ENCODE results near the gene FOXO3. TPM values are rescaled to one million over a fixed set of nuclear protein-coding genes. Genes with fewer than 3 reads are reported as not detected.

Gene FOXO3
- total RNA-seq, 1 donor from 2014 or later: 13.7 TPM

DNA sequence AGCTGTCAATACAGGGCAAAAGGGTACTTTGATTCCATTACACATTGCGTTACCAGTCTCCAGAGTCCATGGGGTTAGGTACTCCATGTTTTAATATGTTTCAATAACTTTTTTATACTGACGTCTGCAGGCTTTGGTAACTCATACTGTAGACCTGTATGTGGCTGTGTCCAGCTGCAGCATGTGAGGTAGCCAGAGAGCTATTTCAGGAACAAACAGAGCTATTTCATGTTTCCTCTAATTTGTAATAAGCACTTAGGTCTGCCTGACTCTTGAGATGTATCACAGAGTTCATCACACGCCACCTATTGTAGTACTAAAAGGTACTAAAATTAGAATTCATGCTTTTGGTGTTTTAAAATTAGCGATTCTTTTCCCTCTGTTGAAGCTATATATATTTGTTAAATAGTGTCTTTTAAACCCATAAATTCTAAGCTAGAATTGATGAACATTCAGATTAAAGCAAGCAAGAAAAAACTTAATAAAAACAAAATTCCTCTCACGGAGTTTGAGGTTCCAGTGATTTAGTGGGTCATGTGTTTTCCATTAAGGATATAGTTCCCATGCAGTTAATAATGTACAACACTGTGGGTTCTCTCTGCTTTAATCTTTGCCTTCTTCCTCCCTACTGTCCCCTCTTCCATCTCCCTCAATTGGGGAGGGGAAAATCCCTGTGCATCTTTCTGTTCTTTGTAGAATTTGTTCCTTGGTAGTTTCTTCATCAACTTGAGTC, 37.0 kb downstream of the FOXO3 start:
- Histone ChIP-seq H3K36me3 (no peaks in the 10 kb centered on the region), H3K9ac (no peak overlapping the region), H4K20me1 (ENCODE audit: low read depth) (peaks cover 17% of the 10 kb centered on the region), H3K27me3 (no peaks in the 10 kb centered on the region), H3K4me3 (no peak overlapping the region), H3K4me1 (peaks cover 3% of the 10 kb centered on the region), H3K4me2 (no peak overlapping the region), H3K79me2 (ENCODE audit: low read depth) (peaks cover 21% of the 10 kb centered on the region), H3K9me3 (ENCODE audit: low read depth) (no peaks in the 10 kb centered on the region), H3K27ac (no peak overlapping the region), H3F3A (ENCODE audit: low read depth) (no peaks in the 10 kb centered on the region), H2AFZ (replicated peaks) (no peak overlapping the region)
- Mint-ChIP-seq H3K4me1 (peaks cover 13% of the 10 kb centered on the region), H3K36me3 (peaks cover 4% of the 10 kb centered on the region), H3K27ac (no peak overlapping the region), H3K9me3 (no peaks in the 10 kb centered on the region), H3K27me3 (ENCODE audit: insufficient read depth, low read depth) (no peaks in the 10 kb centered on the region), H3K4me3 (no peak overlapping the region)
- DNase-seq (ENCODE audit: low spot score): no peak
- TF ChIP-seq EZH2 (IDR thresholded peaks at IDR 0.05) (no peak), EZH2phosphoT487 (IDR thresholded peaks at IDR 0.05) (no peak)
- TF ChIP-seq, protein P1, sequence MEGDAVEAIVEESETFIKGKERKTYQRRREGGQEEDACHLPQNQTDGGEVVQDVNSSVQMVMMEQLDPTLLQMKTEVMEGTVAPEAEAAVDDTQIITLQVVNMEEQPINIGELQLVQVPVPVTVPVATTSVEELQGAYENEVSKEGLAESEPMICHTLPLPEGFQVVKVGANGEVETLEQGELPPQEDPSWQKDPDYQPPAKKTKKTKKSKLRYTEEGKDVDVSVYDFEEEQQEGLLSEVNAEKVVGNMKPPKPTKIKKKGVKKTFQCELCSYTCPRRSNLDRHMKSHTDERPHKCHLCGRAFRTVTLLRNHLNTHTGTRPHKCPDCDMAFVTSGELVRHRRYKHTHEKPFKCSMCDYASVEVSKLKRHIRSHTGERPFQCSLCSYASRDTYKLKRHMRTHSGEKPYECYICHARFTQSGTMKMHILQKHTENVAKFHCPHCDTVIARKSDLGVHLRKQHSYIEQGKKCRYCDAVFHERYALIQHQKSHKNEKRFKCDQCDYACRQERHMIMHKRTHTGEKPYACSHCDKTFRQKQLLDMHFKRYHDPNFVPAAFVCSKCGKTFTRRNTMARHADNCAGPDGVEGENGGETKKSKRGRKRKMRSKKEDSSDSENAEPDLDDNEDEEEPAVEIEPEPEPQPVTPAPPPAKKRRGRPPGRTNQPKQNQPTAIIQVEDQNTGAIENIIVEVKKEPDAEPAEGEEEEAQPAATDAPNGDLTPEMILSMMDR (IDR thresholded peaks at IDR 0.05): no peak

DNA sequence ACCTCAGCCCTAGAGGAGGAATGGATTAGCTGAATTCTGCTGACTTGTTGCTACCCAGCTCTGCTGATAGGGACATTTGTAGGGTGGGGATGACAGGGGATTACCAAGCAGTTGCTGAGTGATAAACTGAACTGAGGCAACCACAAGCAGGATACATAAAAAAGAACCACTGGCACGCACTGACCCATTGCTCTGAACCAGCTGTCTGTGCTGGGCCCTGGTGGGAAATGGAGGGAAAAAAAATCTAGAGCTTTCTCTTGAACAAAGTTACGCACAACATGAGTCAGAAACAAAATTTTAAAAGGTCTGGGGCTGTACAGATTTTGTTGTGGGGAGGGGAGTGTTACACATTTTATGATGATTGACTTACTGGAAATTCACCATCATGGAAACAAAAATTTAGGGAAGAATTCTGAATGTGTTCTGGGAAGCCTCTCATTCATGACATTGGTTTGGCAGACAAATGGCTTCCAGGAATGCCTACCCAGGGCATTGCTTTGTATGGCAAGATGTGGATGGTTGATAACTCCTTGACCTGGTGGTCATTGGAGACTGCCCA, 37.7 kb downstream of the FOXO3 start:
- Histone ChIP-seq H3K4me1 (peaks cover 3% of the 10 kb centered on the region), H4K20me1 (ENCODE audit: low read depth) (peaks cover 18% of the 10 kb centered on the region), H3F3A (ENCODE audit: low read depth) (no peaks in the 10 kb centered on the region), H2AFZ (replicated peaks) (no peak overlapping the region), H3K9me3 (ENCODE audit: low read depth) (no peaks in the 10 kb centered on the region), H3K79me2 (ENCODE audit: low read depth) (peaks cover 14% of the 10 kb centered on the region), H3K4me2 (no peak overlapping the region), H3K4me3 (no peak overlapping the region), H3K9ac (no peak overlapping the region), H3K27ac (no peak overlapping the region), H3K36me3 (no peaks in the 10 kb centered on the region), H3K27me3 (no peaks in the 10 kb centered on the region)
- H3K4me1 Mint-ChIP-seq: peaks cover 9% of the 10 kb centered on the region
- DNase-seq (ENCODE audit: low spot score): no peak
- TF ChIP-seq EZH2phosphoT487 (IDR thresholded peaks at IDR 0.05): no peak
- TF ChIP-seq EZH2 (IDR thresholded peaks at IDR 0.05): no peak
- TF ChIP-seq, protein P1 (IDR thresholded peaks at IDR 0.05): no peak
- H3K27me3 Mint-ChIP-seq (ENCODE audit: insufficient read depth, low read depth): no peaks in the 10 kb centered on the region
- H3K4me3 Mint-ChIP-seq: no peak overlapping the region
- peak overlapping the region; percentile 27 for H3K27ac Mint-ChIP-seq
- H3K9me3 Mint-ChIP-seq: no peaks in the 10 kb centered on the region
- H3K36me3 Mint-ChIP-seq: no peaks in the 10 kb centered on the region

DNA sequence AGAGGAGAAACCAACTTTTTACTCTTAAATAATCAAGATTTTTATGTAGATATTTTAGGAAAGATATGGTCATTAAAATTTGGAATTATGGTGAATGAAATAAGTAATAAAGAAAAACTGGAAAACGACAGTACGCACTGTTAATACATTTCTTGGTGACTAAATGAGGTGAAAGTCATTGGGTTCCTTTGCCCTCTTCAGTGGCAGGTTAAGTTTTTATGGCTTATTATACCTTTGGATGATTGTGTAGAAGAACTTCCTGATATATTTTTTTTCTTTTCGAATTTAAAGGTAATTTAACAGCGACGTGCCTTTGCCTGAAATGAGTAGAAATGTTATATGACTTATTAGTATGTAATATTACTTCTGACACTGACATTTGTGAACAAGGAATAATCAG, 43.4 kb downstream of the FOXO3 start:
- Histone ChIP-seq H3K79me2 (ENCODE audit: low read depth) (peaks cover 9% of the 10 kb centered on the region), H4K20me1 (ENCODE audit: low read depth) (peaks cover 23% of the 10 kb centered on the region)

More for the DNA sequence above, 43.4 kb downstream of the FOXO3 start:
- peaks cover 14% of the 10 kb centered on the region for H3K4me1 ChIP-seq
- Mint-ChIP-seq H3K36me3 (no peaks in the 10 kb centered on the region), H3K27ac (no peak overlapping the region), H3K27me3 (ENCODE audit: insufficient read depth, low read depth) (no peaks in the 10 kb centered on the region), H3K9me3 (no peaks in the 10 kb centered on the region), H3K4me1 (peaks cover 16% of the 10 kb centered on the region), H3K4me3 (no peak overlapping the region)
- no peak overlapping the region for H3K9ac ChIP-seq
- H3K36me3 ChIP-seq: no peaks in the 10 kb centered on the region
- no peaks in the 10 kb centered on the region for H3K27me3 ChIP-seq
- H3K9me3 ChIP-seq (ENCODE audit: low read depth): no peaks in the 10 kb centered on the region
- DNase-seq (ENCODE audit: low spot score): no peak
- peaks cover 8% of the 10 kb centered on the region for H3F3A ChIP-seq (ENCODE audit: low read depth)
- no peak overlapping the region for H3K27ac ChIP-seq
- H3K4me3 ChIP-seq: no peak overlapping the region
- TF ChIP-seq, protein P1 (IDR thresholded peaks at IDR 0.05): no peak
- TF ChIP-seq EZH2phosphoT487 (IDR thresholded peaks at IDR 0.05): no peak
- TF ChIP-seq EZH2 (IDR thresholded peaks at IDR 0.05): no peak
- no peak overlapping the region for H2AFZ ChIP-seq (replicated peaks)
- H3K4me2 ChIP-seq: no peak overlapping the region

All from neural progenitor cell (in vitro differentiated cells).